ENCODE data around the gene RREB1. TPM values are rescaled to one million over a fixed set of nuclear protein-coding genes. Genes with fewer than 3 reads are reported as not detected.
A peak's percentile ranks its signal among the peaks of the same experiment; 100 is the strongest.

Gene RREB1
- total RNA-seq, 1 experiment from 2014 or later, result 15.7 TPM

DNA sequence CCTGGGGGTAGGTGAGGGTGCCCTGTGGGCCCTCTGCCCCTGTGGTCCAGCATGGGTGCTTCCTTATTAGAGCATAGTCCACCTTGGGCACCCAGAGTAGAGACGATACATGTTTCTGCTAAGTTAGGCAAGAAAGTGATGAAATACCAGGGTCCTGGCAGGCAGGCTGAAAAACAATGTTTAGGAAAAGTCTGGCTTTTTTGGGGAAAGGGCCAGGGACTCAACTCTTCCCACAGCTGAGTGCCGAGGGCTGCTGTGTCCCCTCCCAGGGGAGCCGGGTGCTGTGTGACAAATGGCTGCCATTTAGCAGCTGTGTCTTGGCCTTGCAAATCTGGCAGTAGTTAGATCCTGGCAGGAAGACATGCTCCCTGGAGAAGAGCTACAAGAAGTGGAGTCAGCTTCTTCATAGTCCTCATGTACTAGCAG is 61.5 kb downstream of the RREB1 start:
- in situ Hi-C loops (cut with HindIII; ENCODE audit: low pct_unique_long_range_greater_than_20kb, low sequenced_read_pairs), result no loop called here
- DNase-seq (ENCODE audit: low read depth, low spot score), result no peak

DNA sequence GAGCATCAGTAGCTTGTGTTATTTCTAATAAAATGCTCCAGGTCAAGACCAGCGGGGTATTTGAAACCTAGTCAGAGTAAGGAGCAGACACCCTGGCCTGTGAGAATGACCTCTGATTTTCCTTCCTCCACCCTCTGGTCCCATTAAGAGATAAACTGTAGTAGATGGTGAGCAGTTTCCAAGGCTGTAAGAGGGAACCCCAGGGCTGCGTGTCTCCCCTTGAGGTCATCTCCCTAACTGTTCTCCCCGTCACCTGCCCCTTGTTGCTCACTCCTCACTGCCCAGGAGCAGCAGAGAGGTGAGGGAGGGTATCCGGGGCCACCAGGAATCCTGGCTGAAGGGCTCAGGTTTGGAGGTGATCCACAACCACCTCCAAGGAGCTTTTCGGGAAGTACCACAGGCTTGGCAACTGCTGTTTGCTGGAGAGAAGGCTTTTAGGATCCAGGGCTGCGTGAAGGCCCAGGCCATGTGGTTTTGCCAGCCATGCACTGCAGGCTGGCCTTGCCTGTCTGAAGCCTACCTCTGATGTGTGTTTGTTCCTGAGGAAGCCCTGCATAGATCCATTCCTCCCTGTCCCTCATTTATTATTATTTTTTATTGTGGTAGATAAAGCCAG is 62.5 kb downstream of the RREB1 start:
- DNase-seq (ENCODE audit: low read depth, low spot score), result no peak
- in situ Hi-C loops (cut with HindIII; ENCODE audit: low pct_unique_long_range_greater_than_20kb, low sequenced_read_pairs), result no loop called here

- DNase-seq (ENCODE audit: low read depth, low spot score), result no peak
- in situ Hi-C loops (cut with HindIII; ENCODE audit: low pct_unique_long_range_greater_than_20kb, low sequenced_read_pairs), result no loop called here
Observed at GRCh38 chr6:7171119-7171518, 63.4 kb downstream of the RREB1 start.

- no peak for DNase-seq (ENCODE audit: low read depth, low spot score)
- in situ Hi-C loops (cut with HindIII; ENCODE audit: low pct_unique_long_range_greater_than_20kb, low sequenced_read_pairs), result no loop called here
Observed at GRCh38 chr6:7171733-7172132, 64.0 kb downstream of the RREB1 start.

DNA sequence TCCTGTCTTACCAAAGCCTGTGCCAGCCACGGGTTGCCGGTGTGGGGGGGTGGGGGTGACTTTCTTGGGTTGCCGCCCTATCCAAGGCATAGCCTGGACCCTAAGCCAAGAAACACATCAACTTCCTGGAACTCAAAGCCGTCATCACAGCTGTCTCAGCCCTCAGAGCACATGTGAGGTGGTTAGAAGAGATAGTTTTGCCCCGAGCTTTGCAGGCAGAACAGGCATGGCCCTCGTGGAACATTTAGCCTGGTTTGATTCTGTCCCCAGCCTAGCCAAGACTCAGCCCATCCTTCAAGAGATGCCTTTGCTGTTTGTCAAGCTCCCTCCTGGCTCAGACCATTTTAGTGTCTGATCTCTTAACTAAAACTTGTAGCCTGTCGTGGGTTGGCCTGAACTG is 64.9 kb downstream of the RREB1 start:
- DNase-seq (ENCODE audit: low read depth, low spot score), result no peak
- in situ Hi-C loops (cut with HindIII; ENCODE audit: low pct_unique_long_range_greater_than_20kb, low sequenced_read_pairs), result no loop called here

- in situ Hi-C loops (cut with HindIII; ENCODE audit: low pct_unique_long_range_greater_than_20kb, low sequenced_read_pairs), result no loop called here
- no peak for DNase-seq (ENCODE audit: low read depth, low spot score)
Observed at GRCh38 chr6:7173843-7174503, 66.2 kb downstream of the RREB1 start.

DNA sequence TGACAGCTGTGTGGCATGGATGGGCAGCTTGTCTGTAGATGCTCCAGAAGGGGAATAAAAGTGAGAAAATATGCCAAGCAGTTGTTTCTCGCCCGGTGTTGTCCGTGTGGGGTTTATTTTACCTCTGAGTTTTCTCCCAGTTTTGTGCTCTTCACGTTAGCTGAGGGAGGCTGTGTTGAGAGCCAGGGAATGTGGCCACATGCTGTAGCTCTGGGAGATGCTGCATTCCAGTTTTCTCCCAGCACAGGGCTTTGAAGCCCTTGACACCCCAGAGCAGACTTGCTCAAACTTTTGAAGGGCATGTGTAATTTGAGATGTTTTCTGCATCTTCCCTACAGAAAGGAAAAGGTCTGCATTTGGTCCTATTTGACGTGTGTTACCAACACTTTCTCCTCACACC is 67.7 kb downstream of the RREB1 start:
- no peak for DNase-seq (ENCODE audit: low read depth, low spot score)
- in situ Hi-C loops (cut with HindIII; ENCODE audit: low pct_unique_long_range_greater_than_20kb, low sequenced_read_pairs), result no loop called here

DNA sequence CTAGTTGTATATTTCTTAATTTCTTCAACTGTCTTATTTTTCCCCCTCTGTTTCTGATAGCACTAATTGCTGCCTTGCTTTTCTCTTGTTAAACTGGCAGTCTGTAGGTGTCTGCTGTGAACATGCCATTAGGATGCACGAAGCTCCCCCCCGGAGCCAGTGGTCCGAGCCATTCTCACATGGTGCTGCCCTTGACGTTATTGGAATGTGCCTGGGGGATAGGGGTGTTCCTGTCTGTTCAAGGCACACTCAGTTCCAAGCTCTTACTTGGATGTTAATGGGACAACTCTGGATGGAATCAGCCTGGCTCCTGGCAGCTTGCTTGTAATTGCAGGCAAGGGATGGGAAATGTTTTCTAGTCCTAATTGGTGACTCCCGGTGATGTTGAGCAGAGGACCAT is 68.4 kb downstream of the RREB1 start:
- peak; percentile 68 for DNase-seq (ENCODE audit: low read depth, low spot score)
- in situ Hi-C loops (cut with HindIII; ENCODE audit: low pct_unique_long_range_greater_than_20kb, low sequenced_read_pairs), result no loop called here

- peak; percentile 74 for DNase-seq (ENCODE audit: low read depth, low spot score)
- in situ Hi-C loops (cut with HindIII; ENCODE audit: low pct_unique_long_range_greater_than_20kb, low sequenced_read_pairs), result no loop called here
Observed at GRCh38 chr6:7178280-7178679, 70.5 kb downstream of the RREB1 start.

- DNase-seq (ENCODE audit: low read depth, low spot score), result no peak
- in situ Hi-C loops (cut with HindIII; ENCODE audit: low pct_unique_long_range_greater_than_20kb, low sequenced_read_pairs), result no loop called here
Observed at GRCh38 chr6:7180751-7181150, 73.0 kb downstream of the RREB1 start.

- DNase-seq (ENCODE audit: low read depth, low spot score), result no peak
- in situ Hi-C loops (cut with HindIII; ENCODE audit: low pct_unique_long_range_greater_than_20kb, low sequenced_read_pairs), result no loop called here
Observed at GRCh38 chr6:7183707-7184106, 75.9 kb downstream of the RREB1 start.

GRCh38 chr6:7184502-7184901 is 76.7 kb downstream of the RREB1 start:
- DNase-seq (ENCODE audit: low read depth, low spot score), result no peak
- in situ Hi-C loops (cut with HindIII; ENCODE audit: low pct_unique_long_range_greater_than_20kb, low sequenced_read_pairs), result no loop called here

DNA sequence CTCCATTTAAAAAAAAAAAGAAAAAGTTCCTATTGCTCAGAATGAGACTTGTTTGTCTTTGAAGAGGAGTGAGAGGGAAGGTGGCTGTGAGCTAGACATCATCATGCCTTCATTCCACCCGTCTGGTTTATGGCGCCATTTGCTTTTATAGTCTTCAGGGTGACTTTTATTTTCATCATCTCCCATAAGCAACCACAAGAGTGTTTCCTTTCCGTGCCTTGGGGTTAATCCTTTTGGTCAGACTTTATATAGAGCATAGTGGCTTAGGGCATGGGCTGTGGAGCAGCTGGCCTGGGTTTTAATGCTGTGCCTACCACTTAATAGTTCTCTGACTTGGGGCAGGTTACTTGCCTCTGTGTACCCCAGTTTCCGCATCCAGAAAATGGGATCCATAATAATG is 77.8 kb downstream of the RREB1 start:
- in situ Hi-C loops (cut with HindIII; ENCODE audit: low pct_unique_long_range_greater_than_20kb, low sequenced_read_pairs), result no loop called here

GRCh38 chr6:7188492-7188891 is 80.7 kb downstream of the RREB1 start:
- in situ Hi-C loops (cut with HindIII; ENCODE audit: low pct_unique_long_range_greater_than_20kb, low sequenced_read_pairs), result no loop called here
- DNase-seq (ENCODE audit: low read depth, low spot score), result no peak

More for the DNA sequence above, 77.8 kb downstream of the RREB1 start:
- DNase-seq (ENCODE audit: low read depth, low spot score), result no peak

GRCh38 chr6:7189101-7189758 is 81.5 kb downstream of the RREB1 start:
- in situ Hi-C loops (cut with HindIII; ENCODE audit: low pct_unique_long_range_greater_than_20kb, low sequenced_read_pairs), result no loop called here
- DNase-seq (ENCODE audit: low read depth, low spot score), result no peak

DNA sequence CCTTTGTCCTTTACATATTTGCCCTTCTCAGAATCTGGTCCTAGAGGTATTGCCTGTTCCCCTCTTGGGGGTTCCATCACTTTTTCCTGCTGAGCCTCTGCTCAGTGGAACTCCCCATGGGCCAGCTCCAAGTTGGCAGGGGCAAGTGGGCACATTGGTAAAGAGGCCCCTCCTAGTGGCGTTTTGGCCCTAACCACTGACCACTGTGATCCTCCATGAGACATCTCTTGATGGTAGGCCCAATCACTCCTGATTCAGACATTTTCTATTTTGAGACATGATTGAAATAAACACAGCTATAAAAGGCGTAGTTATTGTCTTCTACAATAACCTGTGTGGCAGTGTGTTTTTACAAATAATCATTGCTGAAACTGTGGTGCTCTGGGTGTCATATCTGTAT is 83.0 kb downstream of the RREB1 start:
- in situ Hi-C loops (cut with HindIII; ENCODE audit: low pct_unique_long_range_greater_than_20kb, low sequenced_read_pairs), result no loop called here
- DNase-seq (ENCODE audit: low read depth, low spot score), result no peak

- in situ Hi-C loops (cut with HindIII; ENCODE audit: low pct_unique_long_range_greater_than_20kb, low sequenced_read_pairs), result no loop called here
- DNase-seq (ENCODE audit: low read depth, low spot score), result no peak
Observed at GRCh38 chr6:7193122-7193521, 85.4 kb downstream of the RREB1 start.

- no peak for DNase-seq (ENCODE audit: low read depth, low spot score)
- in situ Hi-C loops (cut with HindIII; ENCODE audit: low pct_unique_long_range_greater_than_20kb, low sequenced_read_pairs), result no loop called here
Observed at GRCh38 chr6:7194657-7195056, 86.9 kb downstream of the RREB1 start.

Data from SK-MEL-5 (cell line).